Measurements from ENCODE around the gene OGFOD2.

GRCh38 chr12:122982477-122982815, 7.4 kb downstream of the OGFOD2 start:
- TF ChIP-seq CTCF (conservative IDR thresholded peaks at IDR 0.05; ENCODE audit: low read length) (no peak), EZH2phosphoT487 (IDR thresholded peaks at IDR 0.05; ENCODE audit: borderline replicate concordance, low read depth, low read length) (no peak)
